OCI-LY3 (cell line): ENCODE results near the gene C2CD4A.

Source experiments
- EZH2phosphoT487 ChIP-seq: fragments of 200-600 bp; shearing (Covaris generic); IDR thresholded peaks from 2 replicates; pipeline ENCODE4 v1.6.1; 2018; ENCODE audit warnings: antibody characterized with exemption, mixed run types, low read depth
- TF ChIP-seq, protein P1 (sequence below): fragments of 200-600, 300-600 bp; sonication (generic); IDR thresholded peaks from 2 replicates; pipeline ENCODE4 v1.5.1; 2014; ENCODE audit warnings: antibody characterized with exemption, low read length, low read depth

DNA sequence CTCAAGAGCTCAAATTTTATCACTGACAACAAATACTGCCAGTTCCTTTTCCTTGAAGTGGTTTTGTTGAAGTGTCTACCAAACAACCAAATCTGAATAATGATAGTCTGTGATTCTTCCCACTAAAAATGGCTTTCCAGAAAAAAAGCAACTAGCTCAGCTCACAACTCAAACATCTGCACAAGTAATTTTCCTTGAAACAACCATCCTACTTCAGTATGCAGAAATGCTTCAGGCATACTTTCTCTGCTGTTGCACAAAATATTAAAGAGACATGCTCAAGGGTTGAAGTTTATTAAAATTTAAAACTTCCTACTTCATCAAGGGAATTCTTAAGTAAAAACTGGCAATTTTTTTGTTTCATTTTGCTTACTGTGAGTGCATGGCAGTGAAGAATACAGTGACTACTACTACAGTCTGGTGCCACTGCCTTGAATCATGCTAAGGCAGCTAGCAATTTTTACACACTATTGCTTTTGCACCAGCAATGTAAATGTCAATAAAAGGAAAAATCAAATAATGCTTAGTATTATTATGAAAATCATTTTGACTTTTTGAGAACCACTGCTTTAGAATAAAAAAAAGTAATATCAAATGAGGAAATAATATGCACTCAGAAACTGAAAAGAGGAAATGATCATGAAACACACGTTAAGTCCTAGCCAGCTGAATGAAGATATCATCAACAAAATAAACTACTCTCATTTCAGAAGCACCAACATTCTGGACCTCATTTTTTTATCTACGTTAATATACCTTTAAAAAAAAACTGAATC lies 40.1 kb upstream of the C2CD4A start:
- TF ChIP-seq, protein P1, sequence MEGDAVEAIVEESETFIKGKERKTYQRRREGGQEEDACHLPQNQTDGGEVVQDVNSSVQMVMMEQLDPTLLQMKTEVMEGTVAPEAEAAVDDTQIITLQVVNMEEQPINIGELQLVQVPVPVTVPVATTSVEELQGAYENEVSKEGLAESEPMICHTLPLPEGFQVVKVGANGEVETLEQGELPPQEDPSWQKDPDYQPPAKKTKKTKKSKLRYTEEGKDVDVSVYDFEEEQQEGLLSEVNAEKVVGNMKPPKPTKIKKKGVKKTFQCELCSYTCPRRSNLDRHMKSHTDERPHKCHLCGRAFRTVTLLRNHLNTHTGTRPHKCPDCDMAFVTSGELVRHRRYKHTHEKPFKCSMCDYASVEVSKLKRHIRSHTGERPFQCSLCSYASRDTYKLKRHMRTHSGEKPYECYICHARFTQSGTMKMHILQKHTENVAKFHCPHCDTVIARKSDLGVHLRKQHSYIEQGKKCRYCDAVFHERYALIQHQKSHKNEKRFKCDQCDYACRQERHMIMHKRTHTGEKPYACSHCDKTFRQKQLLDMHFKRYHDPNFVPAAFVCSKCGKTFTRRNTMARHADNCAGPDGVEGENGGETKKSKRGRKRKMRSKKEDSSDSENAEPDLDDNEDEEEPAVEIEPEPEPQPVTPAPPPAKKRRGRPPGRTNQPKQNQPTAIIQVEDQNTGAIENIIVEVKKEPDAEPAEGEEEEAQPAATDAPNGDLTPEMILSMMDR, result no peak
- no peak for TF ChIP-seq EZH2phosphoT487
